ENCODE measurements around the gene IRX4.

DNA sequence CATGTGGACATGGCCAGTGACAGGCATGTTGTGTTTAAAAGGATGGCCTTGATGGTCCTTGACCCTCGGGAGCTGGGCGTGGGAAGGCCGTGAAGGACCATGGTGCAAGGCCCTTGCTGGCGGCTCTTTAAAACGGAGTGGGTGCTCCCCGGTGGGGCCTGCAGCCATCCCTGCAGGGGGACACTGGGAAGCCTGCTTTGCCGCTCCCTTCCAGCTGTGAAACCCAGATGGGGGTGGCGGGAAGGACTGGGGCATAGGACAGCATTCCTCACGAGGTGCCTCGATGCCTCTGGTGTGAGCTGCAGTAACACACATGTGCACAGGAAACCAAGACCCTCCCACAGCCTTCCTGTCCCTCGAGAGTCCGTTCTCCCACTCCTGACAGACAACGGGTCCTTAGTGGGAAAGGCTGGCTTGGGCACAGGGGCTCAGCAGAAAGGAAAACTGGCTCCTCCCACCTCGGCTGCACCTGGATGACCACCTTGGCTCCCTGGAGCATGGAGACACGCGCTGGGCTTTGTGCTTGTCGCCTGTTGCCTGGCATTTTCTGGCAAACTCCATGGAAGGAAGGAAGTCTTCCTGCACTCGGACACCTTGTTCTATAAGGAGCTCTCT is 30.3 kb upstream of the IRX4 start:
- TF ChIP-seq, protein P1, sequence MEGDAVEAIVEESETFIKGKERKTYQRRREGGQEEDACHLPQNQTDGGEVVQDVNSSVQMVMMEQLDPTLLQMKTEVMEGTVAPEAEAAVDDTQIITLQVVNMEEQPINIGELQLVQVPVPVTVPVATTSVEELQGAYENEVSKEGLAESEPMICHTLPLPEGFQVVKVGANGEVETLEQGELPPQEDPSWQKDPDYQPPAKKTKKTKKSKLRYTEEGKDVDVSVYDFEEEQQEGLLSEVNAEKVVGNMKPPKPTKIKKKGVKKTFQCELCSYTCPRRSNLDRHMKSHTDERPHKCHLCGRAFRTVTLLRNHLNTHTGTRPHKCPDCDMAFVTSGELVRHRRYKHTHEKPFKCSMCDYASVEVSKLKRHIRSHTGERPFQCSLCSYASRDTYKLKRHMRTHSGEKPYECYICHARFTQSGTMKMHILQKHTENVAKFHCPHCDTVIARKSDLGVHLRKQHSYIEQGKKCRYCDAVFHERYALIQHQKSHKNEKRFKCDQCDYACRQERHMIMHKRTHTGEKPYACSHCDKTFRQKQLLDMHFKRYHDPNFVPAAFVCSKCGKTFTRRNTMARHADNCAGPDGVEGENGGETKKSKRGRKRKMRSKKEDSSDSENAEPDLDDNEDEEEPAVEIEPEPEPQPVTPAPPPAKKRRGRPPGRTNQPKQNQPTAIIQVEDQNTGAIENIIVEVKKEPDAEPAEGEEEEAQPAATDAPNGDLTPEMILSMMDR (IDR thresholded peaks at IDR 0.05): no peak
- no peak for TF ChIP-seq POLR2A (IDR thresholded peaks at IDR 0.05)
